Measurements from ENCODE around the gene GNB4. TPM values are rescaled to one million over a fixed set of nuclear protein-coding genes. Genes with fewer than 3 reads are reported as not detected.

GNB4 gene
- total RNA-seq (2022), result 3.6 and 5.1 TPM in 2 replicates
- Bru-seq, nascent RNA, result percentile 39 among the genes with signal in this experiment
- percentile 49 among the genes with signal in this experiment for BruChase-seq, experiment 1, labeled RNA remaining after a 2-hour chase
- percentile 59 among the genes with signal in this experiment for BruChase-seq, experiment 2, labeled RNA remaining after a 6-hour chase
- long read RNA-seq, full-length matches to known transcripts, result 1 of 2 reads
- long read RNA-seq, partial matches to known transcripts, result 0 of 2 reads
- long read RNA-seq, other reads (novel, unspliced or antisense), result 1 of 2 reads

DNA sequence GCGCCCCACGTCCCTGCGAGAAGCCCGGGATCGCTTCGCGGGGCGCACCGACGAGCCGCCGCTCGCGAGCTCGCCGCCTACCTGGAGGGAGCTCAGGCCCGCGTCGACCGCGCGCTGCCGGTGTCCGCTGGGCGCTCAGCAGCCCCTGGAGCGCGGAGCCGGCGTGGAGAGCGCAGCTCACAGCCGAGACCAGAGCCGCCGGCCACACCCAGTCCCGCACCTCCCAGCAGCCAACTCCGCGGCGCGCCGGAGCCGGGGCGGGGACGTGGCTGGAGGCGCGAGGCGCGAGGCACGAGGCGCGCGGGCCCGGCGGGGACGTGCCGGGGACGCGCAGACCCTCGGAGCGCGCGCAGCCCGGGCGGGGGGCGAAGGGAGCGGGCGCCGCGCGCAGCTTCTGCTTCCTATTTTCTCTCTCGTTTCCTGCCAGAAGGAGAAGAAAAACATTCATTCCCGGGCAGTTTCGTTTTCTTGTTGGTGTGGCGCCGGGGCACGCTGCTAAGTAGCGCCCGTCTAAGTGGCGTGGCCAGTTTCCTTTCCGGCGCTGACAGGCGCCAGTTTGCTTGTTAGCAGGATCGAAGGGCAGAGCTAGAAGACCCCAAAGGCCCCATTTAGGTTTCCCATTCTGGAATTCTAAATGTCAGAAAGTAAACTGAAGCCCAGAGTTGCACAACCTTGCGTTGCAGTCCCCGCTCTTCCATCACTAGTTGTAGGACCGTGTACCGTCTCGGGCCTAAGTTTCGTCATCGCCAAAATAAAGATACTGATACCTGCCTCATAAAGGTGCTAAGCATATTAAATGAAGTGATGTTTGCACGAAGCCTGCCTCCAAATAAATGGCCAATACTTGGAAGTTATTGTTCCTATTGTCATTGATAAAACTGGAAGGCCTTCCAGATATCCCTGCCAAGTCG lies at the start of gene GNB4:
Gene GNB4, minus strand, starts transcription at position 206 of the 911 bp plus-strand sequence. CDS start 25,270 bp downstream, outside the sequence.
- no TSS peak for BruUV-seq (replicated peaks)
- Histone ChIP-seq H3K4me3 (ENCODE audit: low read depth, low read length) (peak within 1 kb of the TSS; percentile 45), H3K36me3 (ENCODE audit: control insufficient read depth, insufficient read depth, low read length) (no peaks in the 10 kb centered on the region), H3K27me3 (replicated peaks; ENCODE audit: control insufficient read depth, insufficient read depth, low read length) (no peaks in the 10 kb centered on the region; the same call in 1 of the 2 replicates), H3K4me1 (no peaks in the 10 kb centered on the region), H3K9me3 (no peaks in the 10 kb centered on the region)
- no peaks in the 10 kb centered on the region for H3K9me3 Mint-ChIP-seq (ENCODE audit: unreplicated experiment)
- intact Hi-C loops (cut with micrococcal nuclease; ENCODE audit: unreplicated experiment), result loop anchor here (2.0 kb wide), 1 partner anchor 53 kb away; no protein-coding TSS in a partner anchor
- peaks cover 9% of the 10 kb centered on the region for H3K27me3 Mint-ChIP-seq (ENCODE audit: insufficient read depth, unreplicated experiment)
- H3K4me1 Mint-ChIP-seq (ENCODE audit: low read depth, unreplicated experiment), result peaks cover 10% of the 10 kb centered on the region
- H3K4me3 Mint-ChIP-seq (ENCODE audit: unreplicated experiment), result peak within 1 kb of the TSS; percentile 79
- TF ChIP-seq, protein P1, sequence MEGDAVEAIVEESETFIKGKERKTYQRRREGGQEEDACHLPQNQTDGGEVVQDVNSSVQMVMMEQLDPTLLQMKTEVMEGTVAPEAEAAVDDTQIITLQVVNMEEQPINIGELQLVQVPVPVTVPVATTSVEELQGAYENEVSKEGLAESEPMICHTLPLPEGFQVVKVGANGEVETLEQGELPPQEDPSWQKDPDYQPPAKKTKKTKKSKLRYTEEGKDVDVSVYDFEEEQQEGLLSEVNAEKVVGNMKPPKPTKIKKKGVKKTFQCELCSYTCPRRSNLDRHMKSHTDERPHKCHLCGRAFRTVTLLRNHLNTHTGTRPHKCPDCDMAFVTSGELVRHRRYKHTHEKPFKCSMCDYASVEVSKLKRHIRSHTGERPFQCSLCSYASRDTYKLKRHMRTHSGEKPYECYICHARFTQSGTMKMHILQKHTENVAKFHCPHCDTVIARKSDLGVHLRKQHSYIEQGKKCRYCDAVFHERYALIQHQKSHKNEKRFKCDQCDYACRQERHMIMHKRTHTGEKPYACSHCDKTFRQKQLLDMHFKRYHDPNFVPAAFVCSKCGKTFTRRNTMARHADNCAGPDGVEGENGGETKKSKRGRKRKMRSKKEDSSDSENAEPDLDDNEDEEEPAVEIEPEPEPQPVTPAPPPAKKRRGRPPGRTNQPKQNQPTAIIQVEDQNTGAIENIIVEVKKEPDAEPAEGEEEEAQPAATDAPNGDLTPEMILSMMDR (IDR thresholded peaks at IDR 0.05; ENCODE audit: insufficient read depth in 1 of 2, low read depth in 1 of 2, low read length in 1 of 2, severe bottlenecking in 1 of 2, unreplicated experiment in 1 of 2), result no peak
- DNase-seq, result peak; percentile 63 to 75
- H3K27ac Mint-ChIP-seq (ENCODE audit: unreplicated experiment), result peak within 1 kb of the TSS; percentile 71
- POLR2A ChIA-PET, result interaction anchor here (0.6 to 1.1 kb wide), 2 partner anchors 46 to 111 kb away, joined by 3 to 6 read pairs; partner anchors contain the start of gene ACTL6A
- CTCF ChIA-PET, result interaction anchor here (0.8 kb wide), 1 partner anchor 111 kb away, joined by 3 read pairs; the partner anchor contains the start of gene ACTL6A
- H3K36me3 Mint-ChIP-seq (ENCODE audit: insufficient read depth, unreplicated experiment), result no peaks in the 10 kb centered on the region

DNA sequence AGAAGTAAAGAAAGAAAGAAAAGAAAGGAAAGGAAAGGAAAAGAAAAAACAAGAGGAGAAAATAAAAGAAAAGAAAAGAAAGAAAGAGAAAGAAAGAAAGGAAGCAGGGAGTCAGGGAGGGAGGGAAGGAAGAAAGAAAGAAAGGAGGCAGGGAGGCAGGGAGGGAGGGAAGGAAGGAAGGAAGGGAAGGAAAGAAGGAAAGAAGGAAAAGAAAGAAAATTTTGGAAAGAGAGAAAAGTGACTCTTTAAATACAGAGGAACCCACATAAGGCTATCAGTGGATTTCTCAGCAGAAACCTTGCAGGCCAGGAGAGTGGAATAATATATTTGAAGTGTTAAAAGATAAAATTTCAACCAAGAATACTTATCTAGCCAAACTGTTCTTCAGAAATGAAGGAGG lies 44.2 kb upstream of the GNB4 start:
- BruUV-seq (replicated peaks), result no TSS peak
- ChIA-PET CTCF (no interaction called here), POLR2A (no interaction called here)
- intact Hi-C loops (cut with micrococcal nuclease; ENCODE audit: unreplicated experiment), result no loop called here
- Histone ChIP-seq H3K4me3 (ENCODE audit: low read depth, low read length) (no peak overlapping the region), H3K36me3 (ENCODE audit: control insufficient read depth, insufficient read depth, low read length) (no peaks in the 10 kb centered on the region), H3K4me1 (no peaks in the 10 kb centered on the region), H3K27me3 (replicated peaks; ENCODE audit: control insufficient read depth, insufficient read depth, low read length) (no peaks in the 10 kb centered on the region), H3K9me3 (peaks cover 23% of the 10 kb centered on the region)
- Mint-ChIP-seq H3K4me1 (ENCODE audit: low read depth, unreplicated experiment) (no peaks in the 10 kb centered on the region), H3K27ac (ENCODE audit: unreplicated experiment) (no peak overlapping the region), H3K4me3 (ENCODE audit: unreplicated experiment) (no peak overlapping the region), H3K27me3 (ENCODE audit: insufficient read depth, unreplicated experiment) (peaks cover 19% of the 10 kb centered on the region), H3K36me3 (ENCODE audit: insufficient read depth, unreplicated experiment) (no peaks in the 10 kb centered on the region), H3K9me3 (ENCODE audit: unreplicated experiment) (peaks cover 72% of the 10 kb centered on the region)
- TF ChIP-seq, protein P1 (IDR thresholded peaks at IDR 0.05; ENCODE audit: insufficient read depth in 1 of 2, low read depth in 1 of 2, low read length in 1 of 2, severe bottlenecking in 1 of 2, unreplicated experiment in 1 of 2), result no peak
- no peak for DNase-seq

DNA sequence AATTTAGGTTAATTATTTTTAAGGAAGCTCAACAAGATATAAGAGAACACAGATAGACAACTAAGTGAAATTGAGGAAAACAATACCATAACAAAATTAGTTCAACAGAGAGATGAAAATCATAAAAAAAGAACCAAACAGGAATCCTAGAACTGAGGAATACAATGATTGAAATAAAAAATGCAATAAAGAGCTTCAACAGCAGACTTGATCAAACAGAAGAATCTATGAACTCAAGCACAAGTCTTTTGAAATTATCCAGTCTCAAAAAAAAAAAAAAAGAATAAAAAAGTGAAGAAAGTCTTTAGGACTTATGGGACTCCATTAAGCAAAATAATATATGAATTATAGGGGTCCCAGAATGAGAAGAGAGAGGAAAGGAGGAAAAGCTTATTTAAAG lies 42.0 kb upstream of the GNB4 start:
- no peaks in the 10 kb centered on the region for H3K4me1 Mint-ChIP-seq (ENCODE audit: low read depth, unreplicated experiment)
- no peak overlapping the region for H3K27ac Mint-ChIP-seq (ENCODE audit: unreplicated experiment)
- Histone ChIP-seq H3K4me1 (no peaks in the 10 kb centered on the region), H3K9me3 (peaks cover 23% of the 10 kb centered on the region), H3K36me3 (ENCODE audit: control insufficient read depth, insufficient read depth, low read length) (no peaks in the 10 kb centered on the region), H3K4me3 (ENCODE audit: low read depth, low read length) (no peak overlapping the region), H3K27me3 (replicated peaks; ENCODE audit: control insufficient read depth, insufficient read depth, low read length) (no peaks in the 10 kb centered on the region)
- H3K4me3 Mint-ChIP-seq (ENCODE audit: unreplicated experiment), result no peak overlapping the region
- TF ChIP-seq, protein P1 (IDR thresholded peaks at IDR 0.05; ENCODE audit: insufficient read depth in 1 of 2, low read depth in 1 of 2, low read length in 1 of 2, severe bottlenecking in 1 of 2, unreplicated experiment in 1 of 2), result no peak
- peaks cover 17% of the 10 kb centered on the region for H3K27me3 Mint-ChIP-seq (ENCODE audit: insufficient read depth, unreplicated experiment)
- BruUV-seq (replicated peaks), result no TSS peak
- no peaks in the 10 kb centered on the region for H3K36me3 Mint-ChIP-seq (ENCODE audit: insufficient read depth, unreplicated experiment)
- H3K9me3 Mint-ChIP-seq (ENCODE audit: unreplicated experiment), result peaks cover 77% of the 10 kb centered on the region
- intact Hi-C loops (cut with micrococcal nuclease; ENCODE audit: unreplicated experiment), result no loop called here
- ChIA-PET POLR2A (no interaction called here), CTCF (no interaction called here)
- no peak for DNase-seq

Data from Caco-2 (cell line).